COR-L47 (cell line): ENCODE data around the gene MOSPD3.
A peak's percentile ranks its signal among the peaks of the same experiment; 100 is the strongest.

Experiments
- DNase-seq: peaks from one replicate; lab custom pipeline; 2025; lab: John Stamatoyannopoulos, UW

The MOSPD3 gene

DNA sequence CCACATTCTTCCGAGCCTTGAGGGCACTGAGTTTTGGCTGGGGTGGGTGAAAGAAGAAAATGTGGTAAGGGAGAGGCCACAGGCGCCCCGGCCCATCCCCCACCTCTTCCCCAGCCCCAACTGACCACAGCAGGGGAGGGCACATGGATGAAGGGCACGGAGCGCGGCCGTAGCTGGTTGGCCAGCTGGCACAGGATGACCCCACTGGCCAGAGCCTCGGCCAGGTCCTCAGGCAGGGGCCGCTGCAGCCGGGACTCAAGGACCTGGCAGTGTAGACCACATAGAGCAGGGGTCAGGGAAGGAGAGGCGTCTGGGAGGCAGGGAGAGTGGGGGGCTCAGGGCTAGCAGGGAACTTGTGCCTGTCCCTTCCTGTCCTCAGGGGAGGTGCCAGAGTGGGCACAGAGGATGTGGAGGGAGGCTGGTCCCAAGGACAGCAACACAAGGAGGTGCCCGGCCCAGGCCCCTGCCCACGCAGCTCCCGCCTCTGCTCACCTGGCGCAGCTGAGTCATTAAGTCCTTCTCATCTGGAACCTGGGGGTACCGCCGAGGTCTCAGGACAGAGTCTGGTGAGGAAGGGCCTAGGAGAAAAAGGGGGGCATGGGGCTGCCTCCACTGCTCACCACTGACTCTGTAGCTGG, 36.5 kb upstream of the MOSPD3 start:
- no peak for DNase-seq

DNA sequence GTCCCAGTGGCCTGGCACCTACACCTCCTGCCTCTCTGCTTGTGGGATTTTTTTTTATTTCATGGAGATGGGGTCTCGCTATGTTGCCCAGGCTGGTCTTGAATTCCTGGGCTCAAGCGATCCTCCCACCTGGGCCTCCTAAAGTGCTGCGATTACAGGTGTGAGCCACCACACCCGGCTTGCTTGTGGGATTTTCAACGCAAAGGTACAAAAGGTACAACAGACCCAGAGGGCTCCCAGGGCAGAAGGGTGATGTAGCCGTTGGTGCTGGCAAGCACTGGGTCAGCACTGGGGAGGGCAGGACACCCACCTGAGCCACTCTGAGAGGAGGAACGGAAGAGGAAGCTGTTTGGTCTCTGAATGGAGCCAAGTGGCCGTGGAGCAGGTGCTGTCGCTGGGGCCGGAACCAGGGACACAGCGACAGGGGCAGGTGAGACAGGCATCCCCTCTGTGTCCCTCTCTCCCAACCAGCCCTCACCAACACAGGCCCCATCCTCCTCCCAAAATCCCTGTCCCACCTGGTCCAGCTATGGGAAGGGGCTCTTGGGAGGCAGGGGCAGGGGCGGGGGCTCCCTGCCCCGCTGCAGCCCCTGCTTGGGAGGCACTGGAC, 35.9 kb upstream of the MOSPD3 start:
- DNase-seq: no peak

DNA sequence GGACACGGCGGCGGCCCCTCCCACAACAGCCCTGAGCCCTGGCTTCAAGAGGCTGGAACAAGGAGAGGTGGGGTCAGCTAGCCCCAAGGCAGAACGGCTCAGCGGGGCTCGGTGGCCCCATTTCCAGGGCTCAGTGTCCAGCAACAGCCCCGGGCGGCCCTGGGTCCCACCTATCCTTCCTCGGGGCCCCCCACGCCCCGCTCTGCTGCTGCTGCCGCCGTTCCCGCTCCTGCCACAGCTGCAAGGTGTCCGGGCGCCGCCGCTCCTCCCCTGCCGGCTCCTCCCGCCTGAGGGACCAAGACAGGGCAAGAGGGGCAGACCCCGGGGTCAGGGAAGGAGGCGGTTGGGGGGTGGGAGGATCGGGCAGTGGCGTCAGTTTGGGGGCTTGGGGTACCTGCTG, 35.2 kb upstream of the MOSPD3 start:
- DNase-seq: no peak

- DNase-seq: no peak
These were observed 34.8 kb upstream of the MOSPD3 start for GRCh38 chr7:100577507-100577906.

DNA sequence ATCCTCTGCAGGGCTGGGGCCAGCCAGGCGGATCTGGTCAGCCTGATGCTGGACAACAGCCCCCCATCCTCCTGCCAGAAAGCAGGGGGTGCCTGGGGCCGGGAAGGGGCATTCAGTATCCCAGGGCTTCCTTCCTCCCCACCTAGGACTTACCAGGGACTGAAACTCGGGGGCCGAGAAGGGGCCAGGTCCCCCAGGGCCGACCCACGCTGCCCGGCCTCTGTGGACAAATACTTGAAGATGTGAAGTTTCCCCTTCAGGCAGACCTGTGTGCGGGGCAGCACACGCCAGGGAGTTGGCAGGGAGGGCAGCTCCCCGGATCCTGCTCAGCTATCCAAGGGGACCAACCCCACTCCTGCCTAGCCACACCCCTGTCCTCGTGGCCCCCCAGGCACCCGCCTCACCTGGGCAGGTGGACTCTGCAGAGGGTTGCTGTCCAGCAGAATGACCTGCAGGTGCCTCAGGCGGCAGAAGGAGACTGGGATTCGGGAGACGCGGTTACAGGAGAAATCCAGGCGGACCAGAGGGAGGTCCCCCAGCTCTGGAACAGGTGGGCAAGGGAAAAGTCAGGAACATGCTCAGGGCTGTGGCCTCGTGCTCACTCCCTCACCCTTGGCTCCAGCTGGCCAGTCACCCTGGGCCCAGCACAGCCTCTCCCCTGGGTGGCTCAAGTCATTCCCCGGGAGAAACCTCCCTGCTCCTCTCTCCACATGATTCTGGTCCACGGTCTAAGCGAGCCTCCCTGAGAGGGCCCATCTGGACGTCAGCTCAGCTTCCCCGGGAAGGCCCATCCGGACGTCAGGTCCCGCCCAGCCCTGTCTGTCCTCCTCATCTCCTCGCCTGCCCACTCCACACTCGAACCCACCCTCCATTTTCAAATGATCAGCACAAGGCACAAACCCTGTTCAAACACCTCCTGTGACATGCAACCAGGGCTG, 33.8 kb upstream of the MOSPD3 start:
- DNase-seq: no peak

DNA sequence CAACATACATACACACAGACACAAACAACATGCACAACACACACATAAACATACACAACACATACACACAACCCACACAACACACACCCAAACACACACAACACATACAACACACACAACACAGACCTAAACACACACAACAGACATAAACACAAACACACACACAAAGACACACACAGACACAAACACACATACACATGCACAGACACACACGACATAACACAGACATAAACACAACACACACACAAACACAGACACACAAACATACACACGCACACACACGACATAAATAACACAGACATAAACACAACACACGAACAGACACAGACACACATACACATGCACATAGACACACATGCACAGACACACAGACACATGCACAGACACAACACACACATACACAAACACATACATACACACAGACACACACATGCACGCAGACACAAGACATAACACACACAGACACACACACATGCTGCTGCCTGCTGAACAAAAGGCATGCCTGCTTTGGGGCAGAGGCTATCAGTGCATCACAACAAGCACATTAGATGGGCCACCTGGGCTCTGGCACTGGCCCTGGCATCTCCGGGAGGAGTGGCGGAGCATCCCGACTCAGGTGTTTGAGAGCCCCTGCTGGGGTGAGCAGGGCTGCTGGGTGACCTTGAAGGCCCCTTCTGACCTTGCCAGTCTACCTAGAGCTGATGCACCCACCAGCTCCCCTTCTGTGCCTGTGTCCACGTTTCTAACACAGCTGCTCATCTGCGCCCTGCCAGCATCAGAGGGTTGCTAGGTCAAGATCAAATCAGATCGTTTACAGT, 31.7 kb upstream of the MOSPD3 start:
- no peak for DNase-seq

GRCh38 chr7:100582041-100582579, 30.2 kb upstream of the MOSPD3 start:
- no peak for DNase-seq

- no peak for DNase-seq
These were observed 29.7 kb upstream of the MOSPD3 start for GRCh38 chr7:100582650-100583049.

DNA sequence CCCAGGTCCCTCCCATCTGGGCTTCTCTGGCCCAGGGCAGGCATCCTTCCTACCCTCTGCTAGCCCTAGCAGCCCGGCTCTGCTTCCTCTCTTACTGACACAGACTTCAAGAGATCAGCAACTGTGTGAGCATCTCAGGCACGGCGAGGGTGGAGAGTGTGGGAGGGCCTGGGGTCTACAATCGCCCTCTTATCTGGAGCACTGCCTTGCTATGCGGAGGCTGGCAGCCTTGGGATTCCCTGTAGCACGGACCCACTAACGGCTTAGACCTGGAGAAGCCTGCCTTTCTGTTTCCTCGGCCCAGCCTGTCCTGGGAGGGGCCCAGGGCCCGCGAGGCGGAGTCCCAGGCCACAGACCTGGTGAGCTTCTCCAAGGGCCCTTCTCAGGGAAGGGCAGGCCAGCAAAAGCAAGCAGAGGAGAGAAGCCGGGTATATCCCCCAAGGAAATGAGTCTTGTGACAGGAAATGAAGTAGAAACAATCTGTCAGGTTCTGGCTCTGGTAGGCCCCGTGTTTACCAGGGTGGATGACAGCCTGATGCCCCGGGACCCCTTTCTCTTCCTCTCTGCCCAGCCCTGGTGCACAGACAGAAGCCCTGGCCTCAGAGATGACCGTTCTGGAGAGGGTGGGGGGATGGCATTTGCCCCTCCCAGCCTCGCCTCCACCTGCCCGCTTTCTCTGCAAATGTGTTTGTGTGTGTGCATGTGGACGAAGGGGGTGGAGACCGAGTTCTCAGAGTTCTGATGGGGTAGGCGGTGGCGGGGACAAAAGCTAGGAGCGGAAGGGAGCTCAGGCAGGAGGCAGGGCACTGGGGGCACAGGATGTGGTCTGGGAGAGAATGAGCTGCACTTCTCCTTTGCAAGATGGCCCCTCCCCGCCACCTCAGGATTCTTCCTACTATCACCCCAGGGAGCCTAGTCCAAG, 28.9 kb upstream of the MOSPD3 start:
- no peak for DNase-seq

GRCh38 chr7:100584054-100584682, 28.2 kb upstream of the MOSPD3 start:
- DNase-seq: no peak

DNA sequence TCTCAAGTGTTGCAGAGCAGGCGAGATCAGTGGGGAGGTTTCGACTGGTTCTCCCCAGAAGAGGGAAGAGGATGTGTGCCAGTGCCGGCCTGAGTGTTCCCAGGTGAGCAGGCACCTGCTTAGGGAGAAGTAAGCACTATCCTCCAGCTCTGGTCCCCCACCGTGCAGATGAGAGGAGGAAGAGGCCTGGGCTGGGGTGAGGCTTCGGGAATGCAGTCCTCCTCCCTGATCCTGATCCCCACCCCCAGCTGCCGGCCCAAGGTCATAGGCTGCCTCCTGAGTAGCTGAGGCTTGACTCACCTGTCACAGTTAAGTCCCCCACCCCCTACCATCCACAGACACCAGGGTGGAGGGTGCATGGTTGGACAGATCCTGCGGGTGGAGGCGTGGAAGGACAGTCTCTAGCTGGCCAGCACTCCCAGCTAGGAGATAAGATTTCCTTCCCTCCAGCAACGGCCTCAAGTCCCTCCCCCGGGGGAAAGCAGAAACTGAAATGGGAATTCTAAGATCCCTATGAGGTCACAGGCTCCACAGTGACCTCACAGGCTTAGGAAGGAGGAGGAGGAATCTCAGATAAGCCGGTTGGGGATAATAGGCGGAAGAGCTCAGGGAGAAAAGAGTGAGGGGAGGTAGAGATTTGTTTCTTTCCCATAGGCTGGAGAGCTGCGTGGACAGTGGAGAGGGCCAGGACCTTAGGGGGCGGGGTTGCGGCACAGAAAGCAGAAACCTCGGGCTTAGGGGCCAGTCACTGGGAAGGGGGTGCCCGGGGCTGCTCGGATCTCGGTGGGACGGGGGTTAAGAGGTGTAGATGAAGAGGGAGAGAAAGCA, 27.4 kb upstream of the MOSPD3 start:
- DNase-seq: no peak

DNA sequence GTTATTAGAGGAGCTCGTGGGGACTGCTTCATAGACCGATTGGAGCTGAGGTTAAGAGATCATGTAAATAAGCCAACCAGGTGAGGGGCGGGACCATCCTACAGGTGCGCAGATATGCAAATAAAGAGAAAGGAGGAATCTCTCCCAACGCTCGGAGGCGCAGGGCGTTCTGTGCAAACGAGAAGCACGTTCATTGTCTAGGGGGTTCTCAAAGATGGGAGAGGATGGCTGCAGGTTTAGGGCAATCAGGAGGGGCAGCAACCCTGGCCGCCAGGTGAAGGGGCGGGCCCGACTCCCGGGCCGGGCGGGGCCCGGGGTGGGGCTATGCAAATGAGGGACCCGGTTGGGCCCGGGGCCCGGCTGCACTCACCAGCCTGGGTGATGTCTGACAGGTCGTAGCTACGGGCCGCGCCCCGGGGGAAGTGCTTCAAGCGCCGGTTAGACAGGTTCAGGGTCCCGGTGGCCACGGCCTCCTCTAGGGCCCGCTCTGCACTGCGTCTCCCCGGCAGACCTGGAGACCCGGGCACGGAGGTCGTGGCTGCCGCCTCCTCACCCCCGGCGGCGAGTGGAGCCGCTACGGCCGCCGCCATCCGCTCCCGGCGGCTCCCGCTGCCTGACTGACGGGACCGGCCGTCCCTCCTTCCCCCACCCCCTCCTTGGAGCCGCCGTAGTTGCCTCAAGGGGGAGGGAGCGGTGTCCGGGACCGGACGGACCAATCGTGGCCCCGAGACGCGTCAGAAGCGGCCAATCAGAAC, 26.7 kb upstream of the MOSPD3 start, which contains the start of gene LRCH4:
Gene LRCH4 (minus strand): TSS at position 619 of the 755 bp plus-strand sequence. CDS start 29 bp downstream, at position 590.
- DNase-seq: peak; percentile 23

DNA sequence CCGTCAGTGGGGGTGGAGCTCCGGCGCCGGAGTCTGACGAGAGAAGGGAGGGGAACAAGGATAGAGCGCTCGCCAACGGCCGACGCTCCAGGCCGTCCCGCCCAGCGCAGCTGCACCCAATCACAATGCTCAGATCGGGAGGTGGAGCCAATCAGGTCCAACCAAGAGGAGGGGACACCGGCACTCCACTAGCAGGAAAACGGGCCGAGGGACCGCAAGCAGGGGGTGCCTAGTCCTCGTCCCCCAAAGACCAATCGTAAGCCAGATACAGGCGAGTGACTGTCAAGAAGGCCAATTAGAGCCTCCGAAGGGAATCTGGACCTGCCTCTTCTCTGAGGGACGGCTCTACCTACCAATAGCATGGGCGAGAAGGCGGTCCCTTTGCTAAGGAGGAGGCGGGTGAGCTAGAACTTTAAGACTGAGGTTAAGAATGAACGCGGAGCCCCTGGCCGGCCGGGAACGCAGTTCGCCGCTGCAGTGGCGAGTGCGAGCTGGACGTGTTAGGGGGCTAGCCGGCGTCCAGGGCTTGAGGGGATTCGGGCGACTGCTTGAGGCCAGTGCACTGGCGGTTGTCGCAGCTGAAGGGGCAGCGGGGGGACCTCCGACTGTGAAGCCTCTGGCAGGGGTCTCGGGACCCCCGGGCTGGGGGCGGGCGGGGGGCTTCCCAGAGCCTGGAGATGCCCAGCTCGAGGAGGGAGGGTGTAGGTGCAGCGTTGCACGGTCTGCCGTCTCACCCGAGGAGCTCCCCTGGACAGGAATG, 25.9 kb upstream of the MOSPD3 start, which contains the start of gene FBXO24:
Gene FBXO24 (plus strand): TSS at position 63 of the 760 bp plus-strand sequence. CDS start 298 bp downstream, at position 361.
- peak; percentile 99 for DNase-seq

DNA sequence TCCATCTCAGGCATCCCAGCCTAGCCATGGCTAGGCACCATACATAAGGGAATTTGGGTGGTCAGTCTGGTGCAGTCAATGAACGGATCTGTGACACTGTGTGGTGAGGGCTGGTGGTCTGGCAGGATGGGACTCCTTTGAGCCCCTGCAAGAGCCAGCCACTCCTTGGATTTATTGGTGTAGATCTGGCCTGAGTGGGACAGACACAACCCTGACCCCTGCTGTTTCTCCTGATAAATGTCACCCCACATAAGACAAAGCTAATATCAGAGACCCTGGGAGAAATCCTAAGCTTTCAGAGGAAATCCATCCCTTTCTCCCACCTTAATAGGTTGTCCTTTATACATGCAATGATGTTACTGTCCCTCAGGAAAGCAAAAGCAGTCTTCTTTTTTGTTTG, 23.9 kb upstream of the MOSPD3 start:
- DNase-seq: no peak

DNA sequence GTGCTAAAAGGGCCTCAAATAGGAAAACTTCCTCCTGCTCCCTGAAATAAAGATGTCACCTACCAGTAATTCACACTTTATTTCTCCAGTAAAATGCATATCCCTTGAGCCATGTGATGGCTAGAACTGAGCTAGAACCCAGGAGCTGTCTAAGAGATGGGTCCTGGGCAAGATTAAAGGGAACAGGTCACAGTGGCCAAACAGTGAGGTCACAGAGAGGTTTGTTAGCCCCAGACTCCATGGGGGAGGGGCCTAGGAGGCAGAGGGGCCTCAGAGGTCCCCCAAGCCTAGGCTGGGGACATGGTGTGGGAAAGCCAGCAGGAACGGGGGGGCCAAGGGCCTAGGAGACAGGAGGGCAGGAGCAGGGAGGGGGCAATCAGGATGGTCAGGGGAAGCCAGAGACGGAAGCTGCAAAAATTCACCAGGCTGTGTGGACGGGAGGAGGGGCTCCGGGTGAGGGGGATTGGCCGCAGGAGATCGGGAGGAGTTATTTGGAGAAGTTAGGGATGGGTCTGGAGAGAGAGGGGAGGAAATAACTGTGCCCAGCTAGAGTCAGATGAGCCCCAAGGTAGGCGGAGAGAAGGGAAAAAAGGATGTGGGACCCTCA, 22.9 kb upstream of the MOSPD3 start:
- DNase-seq: no peak

- no peak for DNase-seq
These were observed 22.1 kb upstream of the MOSPD3 start for GRCh38 chr7:100590077-100590737.

DNA sequence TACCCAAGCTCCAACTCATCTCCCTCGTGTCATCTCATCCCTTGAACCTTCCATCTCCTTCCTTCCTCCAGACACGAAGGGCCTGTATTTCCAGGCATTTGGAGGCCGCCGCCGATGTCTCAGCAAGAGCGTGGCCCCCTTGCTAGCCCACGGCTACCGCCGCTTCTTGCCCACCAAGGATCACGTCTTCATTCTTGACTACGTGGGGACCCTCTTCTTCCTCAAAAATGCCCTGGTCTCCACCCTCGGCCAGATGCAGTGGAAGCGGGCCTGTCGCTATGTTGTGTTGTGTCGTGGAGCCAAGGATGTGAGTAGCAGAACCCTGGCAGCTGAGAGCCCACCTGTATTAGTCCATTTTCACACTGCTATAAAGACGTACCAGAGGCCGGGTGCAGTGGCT, 20.7 kb upstream of the MOSPD3 start:
- DNase-seq: no peak
